Esophagus squamous epithelium (tissue), 4 donors: Measurements from ENCODE around the gene S100A10.

Experiments used
- POLR2A ChIP-seq, 4 donors: fragments of 450-650 bp; IDR thresholded peaks; one replicate each; pipeline ENCODE4 v1.6.1; 2017; ENCODE audit warnings: antibody characterized with exemption in 4 of 4, mild to moderate bottlenecking in 4 of 4, moderate library complexity in 3 of 4
- TF ChIP-seq, protein P1 (sequence below), 6 experiments: fragments of 450-650 bp in 4 of 6; fragments of 200-600 bp in 2 of 6; sonication (generic) in 2 of 6; IDR thresholded peaks; one replicate each; pipeline ENCODE4 v1.5.1; 2016 to 2019; ENCODE audit warnings: antibody characterized with exemption in 6 of 6, mild to moderate bottlenecking in 4 of 6, moderate library complexity in 4 of 6

GRCh38 chr1:151990856-151991198 is 2.8 kb downstream of the S100A10 start:
- TF ChIP-seq POLR2A (IDR thresholded peaks at IDR 0.05), result no peak
- TF ChIP-seq, protein P1, sequence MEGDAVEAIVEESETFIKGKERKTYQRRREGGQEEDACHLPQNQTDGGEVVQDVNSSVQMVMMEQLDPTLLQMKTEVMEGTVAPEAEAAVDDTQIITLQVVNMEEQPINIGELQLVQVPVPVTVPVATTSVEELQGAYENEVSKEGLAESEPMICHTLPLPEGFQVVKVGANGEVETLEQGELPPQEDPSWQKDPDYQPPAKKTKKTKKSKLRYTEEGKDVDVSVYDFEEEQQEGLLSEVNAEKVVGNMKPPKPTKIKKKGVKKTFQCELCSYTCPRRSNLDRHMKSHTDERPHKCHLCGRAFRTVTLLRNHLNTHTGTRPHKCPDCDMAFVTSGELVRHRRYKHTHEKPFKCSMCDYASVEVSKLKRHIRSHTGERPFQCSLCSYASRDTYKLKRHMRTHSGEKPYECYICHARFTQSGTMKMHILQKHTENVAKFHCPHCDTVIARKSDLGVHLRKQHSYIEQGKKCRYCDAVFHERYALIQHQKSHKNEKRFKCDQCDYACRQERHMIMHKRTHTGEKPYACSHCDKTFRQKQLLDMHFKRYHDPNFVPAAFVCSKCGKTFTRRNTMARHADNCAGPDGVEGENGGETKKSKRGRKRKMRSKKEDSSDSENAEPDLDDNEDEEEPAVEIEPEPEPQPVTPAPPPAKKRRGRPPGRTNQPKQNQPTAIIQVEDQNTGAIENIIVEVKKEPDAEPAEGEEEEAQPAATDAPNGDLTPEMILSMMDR (IDR thresholded peaks at IDR 0.05), result no peak
